Fibroblast of pulmonary artery (primary cell): ENCODE results near the gene TGFBR3.

ENCODE experiments used
- DNase-seq: peaks from one replicate; pipeline ENCODE4 v3.0.0-alpha.2; 2010; ENCODE audit warnings: low read depth
- H3K4me3 ChIP-seq: replicated peaks from 2 replicates; pipeline ENCODE4 v1.5.1; 2011; ENCODE audit warnings: low read depth, mild to moderate bottlenecking, control low read depth, low read length, moderate library complexity
- CTCF ChIP-seq: IDR thresholded peaks from 2 replicates; pipeline ENCODE4 v1.5.1; 2011; ENCODE audit warnings: mild to moderate bottlenecking, control low read depth, low read length, inconsistent platforms; ENCODE audit errors: missing control alignments

Gene TGFBR3

GRCh38 chr1:91876040-91876470 lies 9.9 kb downstream of the TGFBR3 start:
- DNase-seq = no peak
- no peak overlapping the region for H3K4me3 ChIP-seq
- TF ChIP-seq CTCF = no peak

GRCh38 chr1:91874167-91874566 lies 11.8 kb downstream of the TGFBR3 start:
- DNase-seq = no peak
- TF ChIP-seq CTCF = no peak
- no peak overlapping the region for H3K4me3 ChIP-seq

- no peak for TF ChIP-seq CTCF
- no peak for DNase-seq
- no peak overlapping the region for H3K4me3 ChIP-seq
Measured at GRCh38 chr1:91872559-91873081, 13.3 kb downstream of the TGFBR3 start.

GRCh38 chr1:91872000-91872399 lies 14.0 kb downstream of the TGFBR3 start:
- TF ChIP-seq CTCF = no peak
- H3K4me3 ChIP-seq = no peak overlapping the region
- peak; percentile 35 for DNase-seq

- no peak for DNase-seq
- H3K4me3 ChIP-seq = no peak overlapping the region
- TF ChIP-seq CTCF = no peak
Measured at GRCh38 chr1:91870322-91870721, 15.6 kb downstream of the TGFBR3 start.

GRCh38 chr1:91866425-91866824 lies 19.5 kb downstream of the TGFBR3 start:
- no peak for TF ChIP-seq CTCF
- DNase-seq = no peak
- no peak overlapping the region for H3K4me3 ChIP-seq

GRCh38 chr1:91864017-91864700 lies 21.8 kb downstream of the TGFBR3 start:
- TF ChIP-seq CTCF = no peak
- H3K4me3 ChIP-seq = peak overlapping the region; percentile 11
- DNase-seq = peak; percentile 72
